Endothelial cell of umbilical vein (primary cell): ENCODE data around the gene CDCA5.

Experiments
- EZH2 ChIP-seq: IDR thresholded peaks from 2 replicates; pipeline ENCODE4 v1.6.1; 2012; ENCODE audit warnings: borderline replicate concordance, low read depth, mild to moderate bottlenecking, moderate library complexity, low read length, inconsistent platforms; ENCODE audit not compliant: severe bottlenecking
- GATA2 ChIP-seq: IDR thresholded peaks from 2 replicates; pipeline ENCODE4 v1.7.0; 2011; ENCODE audit warnings: low read depth, mild to moderate bottlenecking, moderate library complexity, mixed read lengths, low read length; ENCODE audit not compliant: insufficient read length, insufficient read depth
- POLR2A ChIP-seq: IDR thresholded peaks from 2 replicates; pipeline ENCODE4 v1.6.1; 2012; ENCODE audit warnings: low read depth, mild to moderate bottlenecking, control low read depth, low read length
- POLR2AphosphoS5 ChIP-seq: IDR thresholded peaks from 2 replicates; pipeline ENCODE4 v1.6.1; 2012; ENCODE audit warnings: low read depth, mild to moderate bottlenecking, control low read depth, low read length, moderate library complexity; ENCODE audit not compliant: insufficient read depth
- TF ChIP-seq, protein P1 (sequence below), 2 donors: IDR thresholded peaks; 1 replicate in 1 of 2; 2 replicates in 1 of 2; pipeline ENCODE4 v1.5.1; 2011; ENCODE audit warnings: low read length in 2 of 2, mild to moderate bottlenecking in 2 of 2, moderate library complexity in 2 of 2, control low read depth in 1 of 2, inconsistent platforms in 1 of 2, low read depth in 1 of 2; ENCODE audit not compliant: insufficient read depth in 1 of 2; ENCODE audit errors: extremely low read depth in 1 of 2
- TF ChIP-seq, protein P2 (sequence below): IDR thresholded peaks from 2 replicates; pipeline ENCODE4 v1.6.1; 2011; ENCODE audit not compliant: insufficient read depth, insufficient read length

DNA sequence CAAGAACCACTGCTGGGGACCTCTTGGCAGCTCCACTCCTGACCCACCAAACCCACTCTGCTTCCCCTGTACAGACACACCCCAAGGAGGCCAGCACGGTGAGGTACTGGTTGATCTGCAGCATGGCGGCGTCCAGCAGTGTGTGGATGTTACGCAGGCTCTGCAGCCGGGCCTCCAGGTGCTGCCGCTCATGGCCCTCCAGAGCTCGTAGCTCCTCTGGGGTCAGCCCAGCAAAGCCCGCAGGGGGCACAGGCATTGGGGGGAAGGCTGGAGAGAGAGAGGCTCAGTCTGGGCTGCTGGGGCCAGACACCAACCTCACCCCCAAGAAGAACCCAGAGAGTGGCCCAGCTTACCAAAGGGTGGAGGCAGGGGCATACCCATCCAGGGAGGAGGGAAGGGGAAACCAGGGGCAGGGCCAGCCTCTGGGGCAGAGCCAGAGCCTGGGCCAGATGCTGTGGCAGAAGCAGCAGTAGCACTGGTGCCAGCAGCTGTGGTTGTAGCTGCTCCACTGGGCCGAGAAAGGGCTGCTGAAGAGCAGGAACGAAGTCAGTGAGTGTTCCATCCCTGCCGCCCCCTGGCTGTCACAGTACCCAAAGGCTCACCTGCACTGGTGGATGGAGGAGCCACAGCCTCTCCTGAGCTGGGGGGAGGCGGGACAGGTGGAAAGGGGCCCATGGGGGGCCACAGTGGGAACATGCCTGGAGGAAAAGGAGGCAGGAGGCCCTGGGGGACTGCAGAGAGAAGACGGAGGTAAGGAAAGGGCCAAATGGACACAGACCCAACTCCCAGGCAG lies 46.0 kb upstream of the CDCA5 start:
- TF ChIP-seq EZH2 (no peak), POLR2A (no peak), GATA2 (no peak), POLR2AphosphoS5 (no peak)
- TF ChIP-seq, protein P1, sequence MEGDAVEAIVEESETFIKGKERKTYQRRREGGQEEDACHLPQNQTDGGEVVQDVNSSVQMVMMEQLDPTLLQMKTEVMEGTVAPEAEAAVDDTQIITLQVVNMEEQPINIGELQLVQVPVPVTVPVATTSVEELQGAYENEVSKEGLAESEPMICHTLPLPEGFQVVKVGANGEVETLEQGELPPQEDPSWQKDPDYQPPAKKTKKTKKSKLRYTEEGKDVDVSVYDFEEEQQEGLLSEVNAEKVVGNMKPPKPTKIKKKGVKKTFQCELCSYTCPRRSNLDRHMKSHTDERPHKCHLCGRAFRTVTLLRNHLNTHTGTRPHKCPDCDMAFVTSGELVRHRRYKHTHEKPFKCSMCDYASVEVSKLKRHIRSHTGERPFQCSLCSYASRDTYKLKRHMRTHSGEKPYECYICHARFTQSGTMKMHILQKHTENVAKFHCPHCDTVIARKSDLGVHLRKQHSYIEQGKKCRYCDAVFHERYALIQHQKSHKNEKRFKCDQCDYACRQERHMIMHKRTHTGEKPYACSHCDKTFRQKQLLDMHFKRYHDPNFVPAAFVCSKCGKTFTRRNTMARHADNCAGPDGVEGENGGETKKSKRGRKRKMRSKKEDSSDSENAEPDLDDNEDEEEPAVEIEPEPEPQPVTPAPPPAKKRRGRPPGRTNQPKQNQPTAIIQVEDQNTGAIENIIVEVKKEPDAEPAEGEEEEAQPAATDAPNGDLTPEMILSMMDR (IDR thresholded peaks at IDR 0.05; ENCODE audit: extremely low read depth in 1 of 2, insufficient read depth in 1 of 2, low read depth in 1 of 2, low read length in 2 of 2), result no peak
- TF ChIP-seq, protein P2, sequence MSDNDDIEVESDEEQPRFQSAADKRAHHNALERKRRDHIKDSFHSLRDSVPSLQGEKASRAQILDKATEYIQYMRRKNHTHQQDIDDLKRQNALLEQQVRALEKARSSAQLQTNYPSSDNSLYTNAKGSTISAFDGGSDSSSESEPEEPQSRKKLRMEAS, result no peak
